ENCODE measurements around the gene ZBTB46.

DNA sequence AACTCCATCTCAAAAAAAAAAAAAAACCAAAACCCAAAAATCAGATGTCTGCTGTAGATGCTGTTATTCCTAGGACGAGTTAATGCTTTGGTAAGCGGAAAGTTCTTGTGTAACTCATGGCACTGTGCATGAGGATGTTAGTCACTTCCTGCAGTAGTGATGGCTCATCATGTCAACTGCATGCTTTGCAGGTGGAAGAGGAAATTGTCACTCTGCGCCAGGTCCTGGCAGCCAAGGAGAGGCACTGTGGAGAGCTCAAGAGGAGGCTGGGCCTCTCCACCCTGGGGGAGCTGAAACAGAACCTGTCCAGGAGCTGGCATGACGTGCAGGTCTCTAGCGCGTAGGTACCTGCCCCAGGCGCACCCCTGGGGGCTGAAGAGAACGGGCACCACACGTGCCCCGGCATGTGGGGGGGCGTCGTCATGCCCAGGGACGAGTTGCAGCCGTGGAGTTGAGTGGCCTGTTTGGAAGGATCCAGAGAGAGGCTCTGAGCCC, 42.5 kb upstream of the ZBTB46 start:
- TF ChIP-seq CTCF (conservative IDR thresholded peaks at IDR 0.05; ENCODE audit: low read length) (no peak), EZH2phosphoT487 (IDR thresholded peaks at IDR 0.05; ENCODE audit: borderline replicate concordance, low read depth, low read length) (no peak)

Data from OCI-LY7 (cell line).